HepG2 (cell line): ENCODE data around the gene SLC17A9. TPM values are rescaled to one million over a fixed set of nuclear protein-coding genes. Genes with fewer than 3 reads are reported as not detected.

Source experiments
- AGO1 ChIP-seq: fragments of 200-400 bp; formaldehyde crosslinking; IDR thresholded peaks from 2 replicates; pipeline ENCODE4 v1.6.1; 2017; ENCODE audit warnings: mild to moderate bottlenecking, low read depth, low read length, moderate library complexity; ENCODE audit not compliant: poor library complexity, severe bottlenecking
- AKAP8 ChIP-seq: sonication (generic); formaldehyde crosslinking; IDR thresholded peaks from 2 replicates; pipeline ENCODE4 v1.5.1; 2020; ENCODE audit warnings: mild to moderate bottlenecking, missing genetic modification reagents
- CAMTA2 ChIP-seq: sonication (generic); formaldehyde crosslinking; IDR thresholded peaks from 2 replicates; pipeline ENCODE4 v1.4.0; 2020; ENCODE audit warnings: mild to moderate bottlenecking, missing genetic modification reagents, borderline replicate concordance
- KDM5A ChIP-seq: fragments of 200-600 bp; sonication (generic); IDR thresholded peaks from 2 replicates; pipeline ENCODE4 v1.7.0; 2018; ENCODE audit warnings: antibody characterized with exemption, mild to moderate bottlenecking, low read length, borderline replicate concordance
- PCBP2 ChIP-seq: fragments of 200-400 bp; formaldehyde crosslinking; optimal IDR thresholded peaks from 2 replicates; pipeline ENCODE3; 2018; ENCODE audit warnings: low read length, low read depth; ENCODE audit not compliant: poor library complexity, severe bottlenecking
- PRPF4 ChIP-seq: fragments of 200-400 bp; formaldehyde crosslinking; IDR thresholded peaks from 2 replicates; pipeline ENCODE4 v1.6.1; 2016; ENCODE audit warnings: low read length, low read depth; ENCODE audit not compliant: poor library complexity, severe bottlenecking
- SMYD3 ChIP-seq: sonication (generic); formaldehyde crosslinking; IDR thresholded peaks from 2 replicates; pipeline ENCODE4 v1.8.1; 2023; ENCODE audit warnings: mild to moderate bottlenecking, missing genetic modification reagents
- TBX2 ChIP-seq: sonication (generic); formaldehyde crosslinking; IDR thresholded peaks from 2 replicates; pipeline ENCODE4 v1.5.0; 2020; ENCODE audit warnings: missing genetic modification reagents, mild to moderate bottlenecking, borderline replicate concordance
- THYN1 ChIP-seq: sonication (generic); formaldehyde crosslinking; IDR thresholded peaks from 2 replicates; pipeline ENCODE4 v1.8.1; 2023; ENCODE audit warnings: low read depth, mild to moderate bottlenecking, moderate library complexity, missing genetic modification reagents, borderline replicate concordance
- ZFAT ChIP-seq: sonication (generic); formaldehyde crosslinking; conservative IDR thresholded peaks from 2 replicates; pipeline ENCODE4 v1.8.1; 2023; ENCODE audit warnings: missing genetic modification reagents, inconsistent platforms
- ZFYVE20 ChIP-seq: sonication (generic); formaldehyde crosslinking; IDR thresholded peaks from 2 replicates; pipeline ENCODE4 v1.8.0; 2023; ENCODE audit warnings: low read depth, mild to moderate bottlenecking, moderate library complexity, missing genetic modification reagents, borderline replicate concordance
- ZMAT3 ChIP-seq: sonication (generic); formaldehyde crosslinking; conservative IDR thresholded peaks from 2 replicates; pipeline ENCODE4 v1.7.0; 2021; ENCODE audit warnings: missing genetic modification reagents
- ZNF251 ChIP-seq: sonication (generic); formaldehyde crosslinking; IDR thresholded peaks from 2 replicates; pipeline ENCODE4 v1.9.0; 2021; ENCODE audit warnings: mild to moderate bottlenecking, missing genetic modification reagents
- ZNF264 ChIP-seq: sonication (generic); formaldehyde crosslinking; IDR thresholded peaks from 2 replicates; pipeline ENCODE4 v1.4.0; 2020; ENCODE audit warnings: missing genetic modification reagents
- ZNF281 ChIP-seq: sonication (generic); formaldehyde crosslinking; IDR thresholded peaks from 2 replicates; pipeline ENCODE4 v1.4.0; 2020; ENCODE audit warnings: missing genetic modification reagents, borderline replicate concordance
- ZNF333 ChIP-seq: sonication (generic); formaldehyde crosslinking; IDR thresholded peaks from 2 replicates; pipeline ENCODE4 v1.4.0; 2020; ENCODE audit warnings: mild to moderate bottlenecking, missing genetic modification reagents, borderline replicate concordance
- ZNF563 ChIP-seq: sonication (generic); formaldehyde crosslinking; IDR thresholded peaks from 2 replicates; pipeline ENCODE4 v1.8.0; 2022; ENCODE audit warnings: mild to moderate bottlenecking, moderate library complexity, missing genetic modification reagents
- ZNF589 ChIP-seq: sonication (generic); formaldehyde crosslinking; conservative IDR thresholded peaks from 2 replicates; pipeline ENCODE4 v1.8.0; 2022; ENCODE audit warnings: mild to moderate bottlenecking, moderate library complexity, missing genetic modification reagents
- ZNF770 ChIP-seq: sonication (generic); formaldehyde crosslinking; IDR thresholded peaks from 2 replicates; pipeline ENCODE4 v1.5.0; 2020; ENCODE audit warnings: mild to moderate bottlenecking, missing genetic modification reagents
- ZNF788 ChIP-seq: sonication (generic); formaldehyde crosslinking; IDR thresholded peaks from 2 replicates; pipeline ENCODE4 v1.5.0; 2020; ENCODE audit warnings: mild to moderate bottlenecking, missing genetic modification reagents, borderline replicate concordance
- ZZZ3 ChIP-seq: sonication (generic); formaldehyde crosslinking; IDR thresholded peaks from 2 replicates; pipeline ENCODE4 v1.4.0; 2020; ENCODE audit warnings: missing genetic modification reagents, mild to moderate bottlenecking, borderline replicate concordance
- polyA plus RNA-seq, 8 experiments: library from polyadenylated mRNA; depleted of rRNA in 3 of 8; stranded (reverse) in 7 of 8; unstranded in 1 of 8; fragments of >200 nt; fragmentation: Illumina TruSeq in 4 of 8; extraction: Trizol in 4 of 8; gene quantifications; 2 replicates each; pipeline versions ENCODE4 v1.2.1 to v1.2.3, GENCODE V29; 2011 to 2016; ENCODE audit warnings: low read depth in 4 of 8, missing spikeins in 1 of 8, mixed read lengths in 1 of 8; ENCODE audit not compliant: insufficient read depth in 1 of 8
- total RNA-seq, 5 experiments: library from RNA; depleted of rRNA; stranded (reverse); fragments of >200 nt; fragmentation: Illumina TruSeq; extraction: Trizol; gene quantifications; 2 replicates each; pipeline ENCODE4 v1.2.3, GENCODE V29; 2016; ENCODE audit warnings: low read depth in 1 of 5
- TF ChIP-seq, protein P1 (sequence below): fragments of 450-650 bp; IDR thresholded peaks from 2 replicates; pipeline ENCODE4 v1.6.1; 2016

The SLC17A9 gene
- total and polyA plus RNA-seq, 2 of the 13 experiments (the other 11 are each of a cell fraction or from before 2014, with no cell fraction given), result 110 to 191 TPM

- TF ChIP-seq PRPF4 (no peak), ZNF264 (CRISPR knock-in tag) (0 out of 2 replicates have a peak, but pooled peaks have one; percentile 37), ZFYVE20 (CRISPR knock-in tag) (no peak), ZNF281 (CRISPR knock-in tag) (peak; percentile 20; the same call in 1 of the 2 replicates), ZZZ3 (no peak), THYN1 (CRISPR knock-in tag) (no peak), PCBP2 (no peak), ZNF788 (CRISPR knock-in tag) (peak; percentile 75; the same call in 1 of the 2 replicates), ZNF251 (no peak), AKAP8 (CRISPR knock-in tag) (peak; percentile 93), ZFAT (CRISPR knock-in tag) (peak; percentile 26; the same call in 1 of the 2 replicates), ZNF770 (CRISPR knock-in tag) (peak; percentile 39; the same call in 1 of the 2 replicates), SMYD3 (CRISPR knock-in tag) (peak; percentile 66; the same call in 1 of the 2 replicates), ZNF563 (CRISPR knock-in tag) (peak; percentile 93), ZNF333 (no peak), CAMTA2 (no peak; the same call in 1 of the 2 replicates), ZMAT3 (CRISPR knock-in tag) (peak; percentile 20; the same call in 1 of the 2 replicates), KDM5A (peak; percentile 91), AGO1 (peak; percentile 69), ZNF589 (CRISPR knock-in tag) (no peak; the same call in 1 of the 2 replicates), TBX2 (CRISPR knock-in tag) (peak; percentile 74; the same call in 1 of the 2 replicates)
- TF ChIP-seq, protein P1, sequence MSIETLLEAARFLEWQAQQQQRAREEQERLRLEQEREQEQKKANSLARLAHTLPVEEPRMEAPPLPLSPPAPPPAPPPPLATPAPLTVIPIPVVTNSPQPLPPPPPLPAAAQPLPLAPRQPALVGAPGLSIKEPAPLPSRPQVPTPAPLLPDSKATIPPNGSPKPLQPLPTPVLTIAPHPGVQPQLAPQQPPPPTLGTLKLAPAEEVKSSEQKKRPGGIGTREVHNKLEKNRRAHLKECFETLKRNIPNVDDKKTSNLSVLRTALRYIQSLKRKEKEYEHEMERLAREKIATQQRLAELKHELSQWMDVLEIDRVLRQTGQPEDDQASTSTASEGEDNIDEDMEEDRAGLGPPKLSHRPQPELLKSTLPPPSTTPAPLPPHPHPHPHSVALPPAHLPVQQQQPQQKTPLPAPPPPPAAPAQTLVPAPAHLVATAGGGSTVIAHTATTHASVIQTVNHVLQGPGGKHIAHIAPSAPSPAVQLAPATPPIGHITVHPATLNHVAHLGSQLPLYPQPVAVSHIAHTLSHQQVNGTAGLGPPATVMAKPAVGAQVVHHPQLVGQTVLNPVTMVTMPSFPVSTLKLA, result no peak
Measured at GRCh38 chr20:62926229-62927127, 26.0 kb upstream of the SLC17A9 start, which contains the start of gene DIDO1 (continued).
